Lower leg skin (tissue), 4 donors: ENCODE results near the gene TAMALIN. TPM values are rescaled to one million over a fixed set of nuclear protein-coding genes. Genes with fewer than 3 reads are reported as not detected.

Experiments used
- DNase-seq, 2 donors: peaks; one replicate each; pipeline ENCODE4 v3.0.0-alpha.2; 2019; ENCODE audit warnings: low spot score in 2 of 2
- H3K4me3 ChIP-seq: fragments of 200-600 bp; sonication (generic); 2 replicates; pipeline ENCODE4 v1.5.1; 2017; ENCODE audit warnings: mild to moderate bottlenecking, low read depth; ENCODE audit not compliant: poor library complexity, severe bottlenecking
- POLR2A ChIP-seq, 2 donors: fragments of 450-650 bp; IDR thresholded peaks; one replicate each; pipeline ENCODE4 v1.6.1; 2016 to 2017; ENCODE audit warnings: antibody characterized with exemption in 2 of 2, mild to moderate bottlenecking in 1 of 2, moderate library complexity in 1 of 2
- WGBS, 2 donors: methylation state at CpG; one replicate each; pipeline ENCODE4 v1.1.5; 2018; 5-methylcytosine and 5-hydroxymethylcytosine counted together
- intact Hi-C: fragments of 100-400 bp; cut with DNase I; formaldehyde crosslinking; loops from one replicate; pipeline ENCODE4 v1.15.0; 2023; ENCODE audit warnings: low total_unique reads
- total RNA-seq, 4 donors: library from RNA; depleted of rRNA; stranded (reverse); fragments of >200 nt; gene quantifications; one replicate each; pipeline ENCODE4 v1.1.0, GENCODE V29; 2016
- TF ChIP-seq, protein P1 (sequence below), 3 donors: fragments of 450-650 bp; IDR thresholded peaks; one replicate each; pipeline ENCODE4 v1.5.1; 2016; ENCODE audit warnings: antibody characterized with exemption in 3 of 3, mild to moderate bottlenecking in 3 of 3, moderate library complexity in 2 of 3

The TAMALIN gene
- total RNA-seq, 4 donors from 2014 or later = 14.6 to 34.2 (median 25.9) TPM

DNA sequence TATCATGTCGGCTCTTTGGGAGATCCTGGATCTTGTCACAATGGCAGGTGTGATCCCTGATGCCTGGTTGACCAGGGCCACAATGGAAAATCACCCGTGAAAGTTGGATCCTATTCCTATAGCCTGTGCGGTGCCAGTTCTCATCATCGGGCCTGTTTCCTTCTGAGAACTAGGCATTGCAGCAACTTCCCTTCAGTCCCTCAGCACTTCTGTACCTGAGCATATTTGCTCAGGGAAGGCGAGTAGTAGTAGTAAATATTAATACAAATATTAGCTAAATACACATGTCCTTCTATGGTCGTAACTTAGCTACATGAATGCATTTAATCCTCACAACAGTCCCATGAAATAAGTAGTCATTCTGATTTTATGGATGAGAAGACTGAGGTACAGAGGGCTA, 22.1 kb upstream of the TAMALIN start:
- no peak for DNase-seq
- WGBS, 2 donors = 73 to 82% methylated on average over 6 of the region's 6 CpGs
- TF ChIP-seq, protein P1, sequence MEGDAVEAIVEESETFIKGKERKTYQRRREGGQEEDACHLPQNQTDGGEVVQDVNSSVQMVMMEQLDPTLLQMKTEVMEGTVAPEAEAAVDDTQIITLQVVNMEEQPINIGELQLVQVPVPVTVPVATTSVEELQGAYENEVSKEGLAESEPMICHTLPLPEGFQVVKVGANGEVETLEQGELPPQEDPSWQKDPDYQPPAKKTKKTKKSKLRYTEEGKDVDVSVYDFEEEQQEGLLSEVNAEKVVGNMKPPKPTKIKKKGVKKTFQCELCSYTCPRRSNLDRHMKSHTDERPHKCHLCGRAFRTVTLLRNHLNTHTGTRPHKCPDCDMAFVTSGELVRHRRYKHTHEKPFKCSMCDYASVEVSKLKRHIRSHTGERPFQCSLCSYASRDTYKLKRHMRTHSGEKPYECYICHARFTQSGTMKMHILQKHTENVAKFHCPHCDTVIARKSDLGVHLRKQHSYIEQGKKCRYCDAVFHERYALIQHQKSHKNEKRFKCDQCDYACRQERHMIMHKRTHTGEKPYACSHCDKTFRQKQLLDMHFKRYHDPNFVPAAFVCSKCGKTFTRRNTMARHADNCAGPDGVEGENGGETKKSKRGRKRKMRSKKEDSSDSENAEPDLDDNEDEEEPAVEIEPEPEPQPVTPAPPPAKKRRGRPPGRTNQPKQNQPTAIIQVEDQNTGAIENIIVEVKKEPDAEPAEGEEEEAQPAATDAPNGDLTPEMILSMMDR (IDR thresholded peaks at IDR 0.05) = no peak
- no peak for TF ChIP-seq POLR2A (IDR thresholded peaks at IDR 0.05)
- H3K4me3 ChIP-seq = no peak overlapping the region
- intact Hi-C loops = loop anchor here (5.0 kb wide), 1 partner anchor 62 kb away; no protein-coding TSS in a partner anchor

- no peak for DNase-seq
- TF ChIP-seq POLR2A (IDR thresholded peaks at IDR 0.05) = no peak
- TF ChIP-seq, protein P1 (IDR thresholded peaks at IDR 0.05) = no peak
- intact Hi-C loops = no loop called here
- 77 to 85% methylated on average over 9 of the region's 9 CpGs for WGBS, 2 donors
- no peak overlapping the region for H3K4me3 ChIP-seq
Observed at GRCh38 chr12:51985154-51985835, 21.5 kb upstream of the TAMALIN start.

DNA sequence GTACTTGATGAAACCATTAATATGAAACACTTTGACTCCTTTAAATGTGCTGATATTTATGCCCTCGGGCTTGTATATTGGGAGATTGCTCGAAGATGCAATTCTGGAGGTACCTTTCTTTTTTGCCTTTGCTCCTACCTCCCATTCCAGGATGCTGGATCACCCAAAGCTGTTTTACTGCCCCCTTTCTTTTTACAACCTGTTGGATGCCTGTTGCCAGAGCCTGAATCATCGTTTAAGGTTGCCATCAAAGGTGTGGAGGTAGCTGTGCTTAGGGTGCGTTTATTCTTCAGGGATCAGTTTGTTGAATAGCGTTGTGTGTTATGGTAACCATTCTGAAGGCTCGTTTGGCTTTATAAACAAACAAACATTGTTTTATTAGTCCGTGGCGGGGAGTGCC, 19.9 kb upstream of the TAMALIN start:
- 77 to 78% methylated on average over 8 of the region's 8 CpGs for WGBS, 2 donors
- TF ChIP-seq POLR2A (IDR thresholded peaks at IDR 0.05) = no peak
- TF ChIP-seq, protein P1 (IDR thresholded peaks at IDR 0.05) = no peak

DNA sequence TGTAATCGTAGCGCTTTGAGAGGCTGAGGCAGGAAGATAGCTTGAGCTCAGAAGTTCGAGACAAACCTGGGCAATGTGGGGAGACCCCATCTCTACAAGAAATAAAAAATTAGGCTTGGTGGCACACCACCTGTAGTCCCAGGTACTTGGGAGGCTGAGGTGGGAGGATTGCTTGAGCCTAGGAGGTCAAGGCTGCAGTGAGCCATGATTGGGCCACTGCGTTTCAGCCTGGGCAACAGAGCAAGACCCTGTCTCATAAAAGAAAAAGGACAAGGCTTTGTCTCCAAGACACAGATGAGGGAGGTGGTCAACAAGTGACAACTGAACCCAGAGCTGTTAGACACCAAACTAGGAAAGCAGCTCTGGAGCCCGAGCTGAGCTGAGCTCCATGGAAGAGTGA, 14.5 kb upstream of the TAMALIN start:
- intact Hi-C loops = no loop called here
- TF ChIP-seq POLR2A (IDR thresholded peaks at IDR 0.05) = no peak
- TF ChIP-seq, protein P1 (IDR thresholded peaks at IDR 0.05) = no peak
- no peak overlapping the region for H3K4me3 ChIP-seq
- WGBS, 2 donors = 83 to 88% methylated on average over 5 of the region's 5 CpGs
- DNase-seq = no peak

More for the DNA sequence above, 19.9 kb upstream of the TAMALIN start:
- no peak overlapping the region for H3K4me3 ChIP-seq
- intact Hi-C loops = no loop called here
- no peak for DNase-seq

DNA sequence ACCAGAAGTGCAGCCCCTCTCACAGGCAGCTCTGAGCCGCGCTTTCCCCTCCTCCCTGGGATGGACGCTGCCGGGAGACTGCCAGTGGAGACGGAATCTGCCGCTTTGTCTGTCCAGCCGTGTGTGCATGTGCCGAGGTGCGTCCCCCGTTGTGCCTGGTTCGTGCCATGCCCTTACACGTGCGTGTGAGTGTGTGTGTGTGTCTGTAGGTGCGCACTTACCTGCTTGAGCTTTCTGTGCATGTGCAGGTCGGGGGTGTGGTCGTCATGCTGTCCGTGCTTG, 12.3 kb upstream of the TAMALIN start:
- H3K4me3 ChIP-seq = no peak overlapping the region
- TF ChIP-seq, protein P1 (IDR thresholded peaks at IDR 0.05) = no peak
- TF ChIP-seq POLR2A (IDR thresholded peaks at IDR 0.05) = no peak
- DNase-seq = no peak
- intact Hi-C loops = no loop called here
- WGBS, 2 donors = 87 to 88% methylated on average over 16 of the region's 17 CpGs

GRCh38 chr12:51994959-51995358, 11.8 kb upstream of the TAMALIN start:
- intact Hi-C loops = no loop called here

More at GRCh38 chr12:51994959-51995358, 11.8 kb upstream of the TAMALIN start:
- WGBS, 2 donors = 66 to 84% methylated on average over 4 of the region's 4 CpGs
- no peak overlapping the region for H3K4me3 ChIP-seq
- DNase-seq = no peak
- TF ChIP-seq, protein P1 (IDR thresholded peaks at IDR 0.05) = no peak
- no peak for TF ChIP-seq POLR2A (IDR thresholded peaks at IDR 0.05)
